IMR-90 (cell line): ENCODE measurements around the gene TPCN1. TPM values are rescaled to one million over a fixed set of nuclear protein-coding genes. Genes with fewer than 3 reads are reported as not detected.

Source experiments
- ATAC-seq: fragments of 200-7000 bp; cut with Tn5 transposase; 2 replicates; pipeline ENCODE4 v1.9.1; 2020; ENCODE audit warnings: low read depth, mild to moderate bottlenecking, moderate library complexity
- BruUV-seq: library from RNA; stranded (reverse); fragments of 400-500 nt; replicated peaks from 2 replicates; lab custom pipeline; 2021; lab: Mats Ljungman, UMichigan
- CTCF ChIA-PET: fragments of 300-600 bp; formaldehyde crosslinking; extraction: SDS; loops from one replicate; lab custom pipeline; 2021; ENCODE audit warnings: antibody characterized with exemption; lab: Yijun Ruan, JAX
- POLR2A ChIA-PET: fragments of 300-600 bp; sonication (Branson Sonifier 250); formaldehyde crosslinking; loops from one replicate; lab custom pipeline; 2022; ENCODE audit warnings: antibody characterized with exemption; ENCODE audit not compliant: unreplicated experiment; lab: Charles Lee
- DNase-seq: peaks from one replicate; pipeline ENCODE4 v3.0.0; 2013
- H2AFZ ChIP-seq: replicated peaks from 2 replicates; pipeline ENCODE3; 2013; ENCODE audit warnings: low read length, mild to moderate bottlenecking; ENCODE audit not compliant: poor library complexity
- H2AK5ac ChIP-seq: 2 replicates; pipeline ENCODE4 v1.6.1; 2013; ENCODE audit warnings: low read depth, low read length, inconsistent platforms
- H2AK9ac ChIP-seq: replicated peaks from 2 replicates; pipeline ENCODE3; 2013; ENCODE audit warnings: mild to moderate bottlenecking, low read depth, low read length, moderate library complexity; ENCODE audit not compliant: poor library complexity
- H2BK120ac ChIP-seq: 2 replicates; pipeline ENCODE4 v1.6.1; 2013; ENCODE audit warnings: low read depth, low read length, inconsistent platforms
- H2BK15ac ChIP-seq: 3 replicates; pipeline ENCODE4 v1.6.1; 2013; ENCODE audit warnings: low read depth, low read length, inconsistent platforms
- H2BK20ac ChIP-seq: 2 replicates; pipeline ENCODE4 v1.6.1; 2013; ENCODE audit warnings: low read depth, mild to moderate bottlenecking, inconsistent platforms, low read length, moderate library complexity
- H2BK5ac ChIP-seq: 2 replicates; pipeline ENCODE4 v1.6.1; 2013; ENCODE audit warnings: mild to moderate bottlenecking, low read depth, low read length, inconsistent platforms; ENCODE audit not compliant: poor library complexity, severe bottlenecking
- H3K14ac ChIP-seq: replicated peaks from 2 replicates; pipeline ENCODE4 v1.6.1; 2013; ENCODE audit warnings: low read depth, low read length, inconsistent platforms
- H3K18ac ChIP-seq: 2 replicates; pipeline ENCODE4 v1.6.1; 2013; ENCODE audit warnings: low read depth, low read length, control low read depth
- H3K23ac ChIP-seq: 2 replicates; pipeline ENCODE4 v1.6.1; 2013; ENCODE audit warnings: low read depth, low read length, inconsistent platforms
- H3K27ac ChIP-seq: 2 replicates; pipeline ENCODE4 v1.5.1; 2013; ENCODE audit warnings: mild to moderate bottlenecking, control low read depth, low read length; ENCODE audit not compliant: insufficient read depth
- H3K27me3 ChIP-seq: 2 replicates; pipeline ENCODE4 v1.6.1; 2013; ENCODE audit warnings: low read length; ENCODE audit not compliant: control insufficient read depth, insufficient read depth
- H3K36me3 ChIP-seq: 2 replicates; pipeline ENCODE4 v1.6.1; 2013; ENCODE audit warnings: low read length, mixed read lengths; ENCODE audit not compliant: control insufficient read depth, insufficient read depth
- H3K4ac ChIP-seq: 2 replicates; pipeline ENCODE4 v1.6.1; 2013; ENCODE audit warnings: low read depth, low read length, inconsistent platforms
- H3K4me1 ChIP-seq: 2 replicates; pipeline ENCODE4 v1.6.1; 2013; ENCODE audit warnings: low read length, mixed read lengths; ENCODE audit not compliant: control insufficient read depth, insufficient read depth
- H3K4me2 ChIP-seq: 2 replicates; pipeline ENCODE4 v1.6.1; 2013; ENCODE audit warnings: low read depth, mild to moderate bottlenecking, control low read depth, low read length, moderate library complexity
- H3K4me3 ChIP-seq: 2 replicates; pipeline ENCODE4 v1.5.1; 2013; ENCODE audit warnings: low read depth, mild to moderate bottlenecking, control low read depth, low read length, moderate library complexity; ENCODE audit not compliant: insufficient read depth
- H3K56ac ChIP-seq: 2 replicates; pipeline ENCODE4 v1.6.1; 2013; ENCODE audit warnings: low read length, inconsistent platforms; ENCODE audit not compliant: insufficient read depth; ENCODE audit errors: extremely low read depth
- H3K79me1 ChIP-seq, 2 experiments: 2 replicates each; pipeline ENCODE4 v1.6.1; 2013; ENCODE audit warnings: low read length in 2 of 2, inconsistent platforms in 1 of 2, low read depth in 1 of 2
- H3K9ac ChIP-seq: 2 replicates; pipeline ENCODE4 v1.6.1; 2013; ENCODE audit warnings: low read depth, low read length, control low read depth
- H3K9me1 ChIP-seq: 2 replicates; pipeline ENCODE4 v1.6.1; 2013; ENCODE audit warnings: low read length, inconsistent platforms; ENCODE audit not compliant: insufficient read depth
- H3K9me3 ChIP-seq: 2 replicates; pipeline ENCODE4 v1.6.1; 2013; ENCODE audit warnings: low read length; ENCODE audit not compliant: control insufficient read depth, insufficient read depth
- H4K20me1 ChIP-seq: 2 replicates; pipeline ENCODE4 v1.6.1; 2013; ENCODE audit warnings: low read length, inconsistent platforms; ENCODE audit not compliant: insufficient read depth
- H4K5ac ChIP-seq: 2 replicates; pipeline ENCODE4 v1.6.1; 2013; ENCODE audit warnings: mild to moderate bottlenecking, low read depth, low read length, control low read depth
- H4K8ac ChIP-seq, 2 experiments: 2 replicates each; pipeline ENCODE4 v1.6.1; 2013; ENCODE audit warnings: low read depth in 2 of 2, low read length in 2 of 2, control low read depth in 1 of 2, inconsistent platforms in 1 of 2
- H4K91ac ChIP-seq: 2 replicates; pipeline ENCODE4 v1.6.1; 2013; ENCODE audit warnings: low read depth, low read length, inconsistent platforms; ENCODE audit not compliant: insufficient read depth
- BHLHE40 ChIP-seq: fragments of 150-350 bp; IDR thresholded peaks from 2 replicates; pipeline ENCODE4 v1.6.1; 2016; ENCODE audit warnings: mild to moderate bottlenecking, low read depth, low read length
- FOS ChIP-seq: fragments of 150-350 bp; IDR thresholded peaks from 2 replicates; pipeline ENCODE4 v1.6.1; 2016; ENCODE audit warnings: low read depth, low read length
- MAZ ChIP-seq: IDR thresholded peaks from 2 replicates; pipeline ENCODE4 v1.6.1; 2012; ENCODE audit warnings: low read depth, mild to moderate bottlenecking, low read length, improper control_type of control experiment, moderate library complexity, borderline replicate concordance
- NFE2L2 ChIP-seq: fragments of 150-350 bp; IDR thresholded peaks from 2 replicates; pipeline ENCODE4 v1.6.1; 2016; ENCODE audit warnings: low read depth, mild to moderate bottlenecking, low read length
- POLR2A ChIP-seq: IDR thresholded peaks from 2 replicates; pipeline ENCODE4 v1.6.1; 2012; ENCODE audit warnings: mild to moderate bottlenecking, low read depth, low read length
- RCOR1 ChIP-seq: IDR thresholded peaks from 2 replicates; pipeline ENCODE4 v1.6.1; 2012; ENCODE audit warnings: mild to moderate bottlenecking, low read length, improper control_type of control experiment; ENCODE audit not compliant: insufficient replicate concordance
- RFX5 ChIP-seq: IDR thresholded peaks from 2 replicates; pipeline ENCODE4 v1.8.0; 2012; ENCODE audit warnings: low read depth, mild to moderate bottlenecking, low read length, moderate library complexity
- WGBS, 2 experiments: methylation state at CpG; one replicate each; pipeline versions ENCODE4 v1.1.5 to v1.1.7; 2013; ENCODE audit warnings: missing lambda C conversion rate in 2 of 2; ENCODE audit not compliant: insufficient read length in 1 of 2; ENCODE audit errors: extremely low coverage in 2 of 2; 5-methylcytosine and 5-hydroxymethylcytosine counted together
- dilution Hi-C: fragments of 300-500 bp; cut with HindIII; formaldehyde crosslinking; loops from one replicate; pipeline ENCODE4 v1.14.3; 2018; ENCODE audit warnings: low sequenced_read_pairs; ENCODE audit not compliant: unreplicated experiment
- in situ Hi-C: fragments of 300-500 bp; cut with MboI; formaldehyde crosslinking; loops from 3 replicates; pipeline ENCODE4 v1.14.3; 2019; ENCODE audit warnings: low sequenced_read_pairs, inconsistent platforms, mixed read lengths
- intact Hi-C: fragments of 100-400 bp; cut with micrococcal nuclease; formaldehyde crosslinking; loops from 2 replicates; pipeline ENCODE4 v1.10.0; 2022
- polyA plus RNA-seq, 3 experiments: library from polyadenylated mRNA; depleted of rRNA; stranded (reverse); fragments of >200 nt; gene quantifications; 2 replicates each; pipeline ENCODE4 v1.2.3, GENCODE V29; 2012; ENCODE audit warnings: low replicate concordance in 1 of 3
- total RNA-seq: library from RNA; depleted of rRNA; stranded (reverse); fragments of >200 nt; gene quantifications from 2 replicates; pipeline ENCODE4 v1.2.3, GENCODE V29; 2012
- TF ChIP-seq, protein P1 (sequence below): fragments of 150-350 bp; IDR thresholded peaks from 2 replicates; pipeline ENCODE4 v1.6.1; 2016; ENCODE audit warnings: low read depth, mild to moderate bottlenecking, low read length, moderate library complexity, borderline replicate concordance
- TF ChIP-seq, protein P2 (sequence below): fragments of 150-350 bp; IDR thresholded peaks from 2 replicates; pipeline ENCODE4 v1.6.1; 2017; ENCODE audit warnings: mild to moderate bottlenecking, antibody characterized with exemption, low read length, low read depth

The TPCN1 gene
- total and polyA plus RNA-seq, 2 of the 4 experiments (the other 2 are of a cell fraction), result 2.0 to 13.2 TPM

DNA sequence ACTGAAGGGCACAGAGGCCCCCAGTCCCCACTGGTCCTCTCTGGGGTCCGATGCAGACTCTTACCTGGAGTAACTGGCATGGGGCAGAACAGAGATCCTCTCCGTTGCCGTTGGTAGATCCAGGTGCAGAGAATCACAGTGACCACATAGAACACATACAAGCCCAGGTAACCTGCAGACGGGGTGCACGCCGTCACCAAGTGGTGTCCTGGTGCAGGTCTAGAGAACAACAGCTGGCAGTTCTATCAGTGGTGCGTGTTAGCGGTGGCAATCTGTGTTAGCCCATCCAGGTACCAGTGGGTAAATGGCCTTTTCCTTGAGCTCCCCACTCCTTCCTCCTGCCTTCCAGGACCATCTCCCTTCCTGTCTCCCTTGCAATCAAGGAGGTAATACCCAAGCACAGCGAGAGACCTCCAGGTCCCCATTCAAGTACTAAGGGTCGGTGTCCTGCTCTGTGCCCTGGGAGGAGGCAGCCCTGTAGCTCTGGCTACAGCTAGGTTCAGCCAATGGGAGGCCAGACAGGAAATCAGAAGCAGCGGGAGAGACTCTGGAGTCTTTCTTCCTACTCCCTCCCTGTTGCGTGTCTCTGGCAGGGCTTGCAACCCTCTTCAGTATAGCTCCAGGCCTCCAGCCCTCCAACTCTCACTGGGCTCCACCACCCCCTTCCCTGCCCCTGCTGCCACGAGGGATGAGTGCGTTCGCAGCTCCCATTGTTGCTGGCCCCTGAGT is 97.8 kb downstream of the TPCN1 start (continued):
- TF ChIP-seq, protein P1, sequence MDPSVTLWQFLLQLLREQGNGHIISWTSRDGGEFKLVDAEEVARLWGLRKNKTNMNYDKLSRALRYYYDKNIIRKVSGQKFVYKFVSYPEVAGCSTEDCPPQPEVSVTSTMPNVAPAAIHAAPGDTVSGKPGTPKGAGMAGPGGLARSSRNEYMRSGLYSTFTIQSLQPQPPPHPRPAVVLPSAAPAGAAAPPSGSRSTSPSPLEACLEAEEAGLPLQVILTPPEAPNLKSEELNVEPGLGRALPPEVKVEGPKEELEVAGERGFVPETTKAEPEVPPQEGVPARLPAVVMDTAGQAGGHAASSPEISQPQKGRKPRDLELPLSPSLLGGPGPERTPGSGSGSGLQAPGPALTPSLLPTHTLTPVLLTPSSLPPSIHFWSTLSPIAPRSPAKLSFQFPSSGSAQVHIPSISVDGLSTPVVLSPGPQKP, result no peak

DNA sequence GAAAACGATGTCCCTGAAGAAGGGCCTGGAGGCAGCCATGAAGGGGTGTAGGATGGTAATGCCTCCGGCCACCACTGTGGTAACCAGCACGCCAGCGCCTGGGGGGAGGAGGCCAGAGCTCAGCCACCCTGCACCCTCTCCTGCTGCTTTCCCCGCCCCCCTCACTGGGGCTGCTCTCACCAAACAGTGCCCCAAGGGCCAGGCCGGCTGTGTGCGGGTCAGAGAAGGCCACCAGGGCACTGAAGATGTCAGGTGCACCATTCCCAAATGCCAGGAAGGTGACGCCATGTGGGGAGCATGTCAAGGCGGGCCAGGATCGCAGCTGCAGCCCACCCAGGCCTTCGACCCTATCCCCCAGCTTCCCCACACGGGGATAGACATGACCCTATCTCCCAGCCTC is 99.1 kb downstream of the TPCN1 start:
- H3K14ac ChIP-seq, result no peak overlapping the region
- DNase-seq (no peak), ATAC-seq (no peak)
- H3K9me3 ChIP-seq, result peaks cover 2% of the 10 kb centered on the region; the same call in 1 of the 2 replicates
- H3K36me3 ChIP-seq, result peaks cover 10% of the 10 kb centered on the region
- in situ Hi-C loops, result no loop called here
- no peak overlapping the region for H2BK5ac ChIP-seq
- no peak overlapping the region for H4K8ac ChIP-seq
- no peak overlapping the region for H3K4me3 ChIP-seq
- H3K9me1 ChIP-seq, result peaks cover 8% of the 10 kb centered on the region; the same call in 1 of the 2 replicates
- H2AFZ ChIP-seq, result no peak overlapping the region
- no peak overlapping the region for H3K56ac ChIP-seq
- peaks cover 3 to 7% of the 10 kb centered on the region in 2 experiments; a peak in 2 of 4 replicates for H3K79me1 ChIP-seq
- 67% methylated on average over 2 of the region's 12 CpGs; no CpG with 5 or more reads in 1 of the 2 experiments for whole genome bisulfite sequencing, 2 experiments
- no peaks in the 10 kb centered on the region for H3K27me3 ChIP-seq
- H2BK15ac ChIP-seq, result no peak overlapping the region
- H2AK5ac ChIP-seq, result no peak overlapping the region
- POLR2A ChIA-PET, result no interaction called here
- TF ChIP-seq MAZ, result no peak
- TF ChIP-seq, protein P2, sequence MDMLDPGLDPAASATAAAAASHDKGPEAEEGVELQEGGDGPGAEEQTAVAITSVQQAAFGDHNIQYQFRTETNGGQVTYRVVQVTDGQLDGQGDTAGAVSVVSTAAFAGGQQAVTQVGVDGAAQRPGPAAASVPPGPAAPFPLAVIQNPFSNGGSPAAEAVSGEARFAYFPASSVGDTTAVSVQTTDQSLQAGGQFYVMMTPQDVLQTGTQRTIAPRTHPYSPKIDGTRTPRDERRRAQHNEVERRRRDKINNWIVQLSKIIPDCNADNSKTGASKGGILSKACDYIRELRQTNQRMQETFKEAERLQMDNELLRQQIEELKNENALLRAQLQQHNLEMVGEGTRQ, result no peak
- no peak for TF ChIP-seq POLR2A
- TF ChIP-seq RCOR1, result no peak
- TF ChIP-seq BHLHE40, result no peak
- TF ChIP-seq RFX5, result no peak
- TF ChIP-seq NFE2L2, result no peak
- no peak for TF ChIP-seq FOS
- H3K23ac ChIP-seq, result no peak overlapping the region
- no peak overlapping the region for H4K5ac ChIP-seq
- BruUV-seq, result no TSS peak
- CTCF ChIA-PET, result no interaction called here
- H3K18ac ChIP-seq, result no peak overlapping the region
- H3K4ac ChIP-seq, result no peak overlapping the region
- dilution Hi-C loops, result no loop called here
- no peak overlapping the region for H2AK9ac ChIP-seq
- peaks cover 2% of the 10 kb centered on the region; the same call in 1 of the 2 replicates for H3K4me1 ChIP-seq
- no peak overlapping the region for H3K27ac ChIP-seq
- H4K20me1 ChIP-seq, result no peaks in the 10 kb centered on the region
- no peak overlapping the region for H3K9ac ChIP-seq
- H4K91ac ChIP-seq, result no peak overlapping the region
- H2BK20ac ChIP-seq, result no peak overlapping the region
- no peak overlapping the region for H3K4me2 ChIP-seq
- H2BK120ac ChIP-seq, result no peak overlapping the region
- intact Hi-C loops, result no loop called here
